Epithelial cell of proximal tubule (primary cell): Measurements from ENCODE around the gene GPR37L1. TPM values are rescaled to one million over a fixed set of nuclear protein-coding genes. Genes with fewer than 3 reads are reported as not detected.

Experiments
- DNase-seq: peaks from one replicate; pipeline ENCODE4 v3.0.0-alpha.2; 2011; ENCODE audit warnings: low read depth
- H3K4me3 ChIP-seq: 2 replicates; pipeline ENCODE4 v1.5.1; 2011; ENCODE audit warnings: low read depth, mild to moderate bottlenecking, low read length
- total RNA-seq: library from RNA; depleted of rRNA; stranded (reverse); fragments of >200 nt; gene quantifications from 2 replicates; pipeline ENCODE4 v1.2.3, GENCODE V29; 2015
- TF ChIP-seq, protein P1 (sequence below): conservative IDR thresholded peaks from 2 replicates; pipeline ENCODE4 v1.5.1; 2012; ENCODE audit warnings: low read depth, mild to moderate bottlenecking, low read length

GPR37L1 gene
- total RNA-seq, 1 donor from 2014 or later = 0.06 TPM

DNA sequence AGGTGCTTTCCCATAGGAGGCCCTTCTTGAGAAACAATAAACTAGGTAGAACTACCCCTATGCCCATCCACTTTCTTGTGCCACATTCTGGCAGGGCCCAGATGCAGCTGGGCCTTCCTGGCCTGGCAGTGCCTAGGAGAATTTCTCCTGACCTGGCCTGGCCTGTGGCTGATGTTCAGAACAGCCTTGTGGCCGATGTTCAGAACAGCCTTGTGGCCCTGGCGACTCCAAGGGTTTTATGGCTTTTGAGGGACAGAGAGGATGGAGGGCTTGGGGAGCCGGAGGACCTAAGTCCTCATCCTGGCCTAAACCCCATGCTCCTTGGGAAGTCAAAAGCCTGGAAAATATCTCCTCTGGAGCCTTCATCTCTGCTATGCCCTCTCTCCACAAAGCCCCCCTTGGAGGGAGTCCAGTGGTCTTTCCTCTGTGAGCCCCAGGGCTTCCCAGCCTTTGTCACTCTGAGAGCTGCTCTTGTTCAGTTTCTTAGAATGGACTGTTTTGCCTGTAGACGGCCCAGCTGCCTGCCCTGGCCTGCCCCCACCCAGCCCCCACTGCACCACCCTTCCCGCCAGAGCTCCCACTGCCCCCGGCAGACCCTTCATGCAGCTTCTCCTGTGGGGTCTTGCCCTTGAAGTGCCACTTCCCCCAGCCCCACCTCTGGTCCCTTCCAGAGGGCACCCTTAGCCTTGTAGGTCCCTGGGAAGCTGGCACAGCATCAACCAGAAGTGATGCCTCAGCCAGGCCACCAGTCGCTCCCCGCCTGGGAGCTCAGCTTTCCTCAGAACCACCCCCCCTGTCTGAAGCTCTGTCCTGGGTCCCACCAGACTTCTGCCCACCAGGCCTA is 7.0 kb downstream of the GPR37L1 start:
- TF ChIP-seq, protein P1, sequence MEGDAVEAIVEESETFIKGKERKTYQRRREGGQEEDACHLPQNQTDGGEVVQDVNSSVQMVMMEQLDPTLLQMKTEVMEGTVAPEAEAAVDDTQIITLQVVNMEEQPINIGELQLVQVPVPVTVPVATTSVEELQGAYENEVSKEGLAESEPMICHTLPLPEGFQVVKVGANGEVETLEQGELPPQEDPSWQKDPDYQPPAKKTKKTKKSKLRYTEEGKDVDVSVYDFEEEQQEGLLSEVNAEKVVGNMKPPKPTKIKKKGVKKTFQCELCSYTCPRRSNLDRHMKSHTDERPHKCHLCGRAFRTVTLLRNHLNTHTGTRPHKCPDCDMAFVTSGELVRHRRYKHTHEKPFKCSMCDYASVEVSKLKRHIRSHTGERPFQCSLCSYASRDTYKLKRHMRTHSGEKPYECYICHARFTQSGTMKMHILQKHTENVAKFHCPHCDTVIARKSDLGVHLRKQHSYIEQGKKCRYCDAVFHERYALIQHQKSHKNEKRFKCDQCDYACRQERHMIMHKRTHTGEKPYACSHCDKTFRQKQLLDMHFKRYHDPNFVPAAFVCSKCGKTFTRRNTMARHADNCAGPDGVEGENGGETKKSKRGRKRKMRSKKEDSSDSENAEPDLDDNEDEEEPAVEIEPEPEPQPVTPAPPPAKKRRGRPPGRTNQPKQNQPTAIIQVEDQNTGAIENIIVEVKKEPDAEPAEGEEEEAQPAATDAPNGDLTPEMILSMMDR = no peak
- DNase-seq = no peak
- H3K4me3 ChIP-seq = no peak overlapping the region

DNA sequence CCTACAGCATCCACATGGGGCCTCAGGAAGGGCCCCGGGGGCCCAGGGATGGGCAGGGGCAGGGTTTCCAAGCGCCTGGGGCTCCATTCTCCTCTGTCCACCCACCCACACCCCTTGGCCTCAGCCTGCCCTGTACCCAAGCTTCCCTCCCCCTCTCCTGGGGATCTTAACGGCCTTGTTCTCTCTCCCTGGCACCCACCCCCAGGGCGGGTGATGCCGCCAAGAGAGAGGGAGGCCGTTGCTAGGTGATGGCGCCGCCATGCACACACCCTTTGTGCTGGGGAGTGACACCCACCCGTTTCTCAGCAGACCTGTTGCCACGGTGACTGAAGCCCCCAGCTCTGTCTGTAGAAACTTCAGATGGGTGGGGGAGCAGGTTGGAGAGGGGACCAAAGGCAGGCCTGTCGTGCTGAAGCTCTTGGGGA is 7.6 kb downstream of the GPR37L1 start:
- no peak overlapping the region for H3K4me3 ChIP-seq
- TF ChIP-seq, protein P1 = no peak
- DNase-seq = no peak

DNA sequence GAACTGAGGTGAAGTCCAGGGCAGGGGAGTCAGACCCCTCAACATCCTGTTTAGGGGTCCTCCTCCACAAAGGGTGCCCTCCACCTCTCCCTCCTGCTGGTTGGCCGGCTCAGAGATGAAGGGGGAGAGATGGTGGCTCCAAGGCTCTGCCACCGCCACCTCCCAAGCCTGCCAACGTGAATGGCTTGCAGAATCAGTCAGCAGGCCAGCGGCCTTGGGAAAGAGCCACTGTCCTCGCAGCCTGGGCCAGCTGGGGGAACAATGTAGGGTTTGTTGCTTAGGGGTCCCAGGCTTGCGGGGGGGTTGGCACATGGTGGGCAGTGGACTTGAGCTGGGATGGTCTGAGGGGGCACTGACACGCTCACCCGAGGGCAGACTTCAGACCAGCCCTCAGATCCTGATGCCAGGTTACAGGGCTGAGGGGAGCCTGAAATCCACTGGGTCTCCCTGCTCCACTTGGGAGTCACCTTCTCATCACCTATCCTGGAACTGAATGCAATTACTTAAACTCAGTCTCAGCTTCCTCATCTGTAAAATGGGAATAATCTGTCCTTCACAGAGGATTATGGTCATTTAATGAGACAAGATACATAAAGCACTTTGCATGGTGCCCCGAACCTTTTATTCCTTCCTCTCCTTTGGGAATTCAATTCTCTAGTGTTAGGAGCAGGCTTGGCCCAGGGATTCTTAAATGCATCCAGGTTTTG is 8.3 kb downstream of the GPR37L1 start:
- no peak overlapping the region for H3K4me3 ChIP-seq
- TF ChIP-seq, protein P1 = no peak
- no peak for DNase-seq

DNA sequence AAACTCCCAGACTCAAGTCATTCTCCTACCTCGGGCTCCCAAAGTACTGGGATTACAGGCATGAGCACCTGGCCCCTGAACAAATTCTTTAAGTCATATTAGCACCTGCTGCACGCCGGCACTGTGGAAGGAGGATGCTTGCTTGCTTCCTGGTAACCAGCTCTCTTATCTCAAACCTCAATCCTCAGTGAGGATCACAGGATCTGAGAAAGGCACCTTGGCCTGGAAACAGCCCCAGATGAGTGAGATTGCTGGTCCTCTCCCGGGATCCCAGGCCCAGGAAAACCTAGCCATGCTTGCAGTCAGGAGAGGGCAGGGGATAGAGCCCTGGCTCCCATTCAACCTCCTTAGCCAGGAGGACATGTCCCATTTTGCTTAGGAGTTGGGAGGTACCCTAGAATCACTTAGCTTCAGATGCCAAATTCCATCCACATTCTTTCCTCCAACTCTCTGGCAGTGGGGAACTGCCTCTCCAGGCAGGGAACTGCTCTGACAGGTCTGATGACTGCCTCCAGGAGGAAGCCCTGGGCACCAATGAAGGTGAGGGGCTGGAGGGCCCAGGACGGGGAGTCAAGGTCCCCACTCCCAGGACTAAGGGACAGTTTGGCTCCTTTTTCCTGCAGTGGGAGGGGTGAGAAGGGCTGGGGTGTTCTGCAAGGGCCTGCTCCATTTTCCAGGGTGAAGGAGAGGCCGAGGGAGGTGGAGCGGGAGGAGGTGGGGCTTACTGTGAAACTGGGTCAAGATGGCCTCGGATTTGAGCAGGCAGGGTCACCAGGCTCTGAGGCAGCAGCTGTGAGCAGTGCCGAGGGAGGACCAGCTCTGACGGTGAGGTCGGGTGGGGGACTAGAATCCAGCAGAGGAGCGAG is 9.5 kb downstream of the GPR37L1 start:
- no peak for DNase-seq
- no peak overlapping the region for H3K4me3 ChIP-seq
- TF ChIP-seq, protein P1 = no peak

DNA sequence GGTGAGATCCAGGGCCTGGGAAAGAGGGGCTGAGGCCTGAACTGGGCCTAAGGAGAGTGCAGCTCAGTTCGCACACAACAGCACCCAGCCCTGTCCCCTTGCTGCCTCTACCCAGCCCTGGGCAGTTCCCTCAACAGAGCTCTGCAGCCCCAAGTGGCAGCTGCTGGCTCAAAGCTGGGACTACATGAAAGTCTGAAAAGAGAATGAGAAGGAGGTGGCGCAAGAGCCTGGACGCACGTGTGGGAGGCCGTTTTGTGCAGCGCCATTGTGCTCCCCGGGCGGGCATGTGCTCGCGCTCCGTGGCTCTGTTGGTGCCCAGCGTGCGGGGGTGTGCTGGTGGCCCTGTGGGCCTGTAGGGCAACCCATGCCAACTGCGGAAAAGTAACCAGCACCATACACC is 10.3 kb downstream of the GPR37L1 start:
- H3K4me3 ChIP-seq = no peak overlapping the region
- TF ChIP-seq, protein P1 = no peak
- DNase-seq = no peak

DNA sequence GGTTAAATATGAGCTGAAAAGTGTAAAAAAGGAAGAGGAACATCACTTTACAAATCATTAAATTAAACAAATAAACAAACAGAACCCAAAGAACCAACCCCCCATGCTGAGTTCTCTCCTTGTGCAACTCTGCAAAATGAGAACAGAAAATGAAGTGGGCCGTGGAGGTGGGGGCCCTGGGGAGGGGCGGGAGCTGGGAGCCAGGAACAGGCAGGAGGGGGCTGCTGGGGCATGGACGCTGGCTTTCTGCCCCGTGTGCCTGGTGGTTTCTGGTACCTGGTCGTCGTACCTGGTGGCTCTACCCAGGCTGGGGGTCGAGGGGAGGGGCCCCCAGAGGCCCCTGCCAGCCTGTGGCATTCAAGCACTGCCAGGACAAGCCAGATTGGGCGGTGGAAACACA is 10.8 kb downstream of the GPR37L1 start:
- no peak overlapping the region for H3K4me3 ChIP-seq
- no peak for DNase-seq
- TF ChIP-seq, protein P1 = no peak
